GM20431 (cell line): ENCODE results near the gene DNAJB1.
"Not testable (repeated sequence)": the region's sequence is repeated elsewhere in the genome, so short reads cannot be mapped to it uniquely, and the experiment has no call there.

Source experiments
- in situ Hi-C: fragments of 300-500 bp; cut with MseI, MboI; formaldehyde crosslinking; loops from one replicate; pipeline ENCODE4 v1.15.0; 2020; ENCODE audit warnings: low sequenced_read_pairs; ENCODE audit not compliant: unreplicated experiment

DNAJB1 gene

DNA sequence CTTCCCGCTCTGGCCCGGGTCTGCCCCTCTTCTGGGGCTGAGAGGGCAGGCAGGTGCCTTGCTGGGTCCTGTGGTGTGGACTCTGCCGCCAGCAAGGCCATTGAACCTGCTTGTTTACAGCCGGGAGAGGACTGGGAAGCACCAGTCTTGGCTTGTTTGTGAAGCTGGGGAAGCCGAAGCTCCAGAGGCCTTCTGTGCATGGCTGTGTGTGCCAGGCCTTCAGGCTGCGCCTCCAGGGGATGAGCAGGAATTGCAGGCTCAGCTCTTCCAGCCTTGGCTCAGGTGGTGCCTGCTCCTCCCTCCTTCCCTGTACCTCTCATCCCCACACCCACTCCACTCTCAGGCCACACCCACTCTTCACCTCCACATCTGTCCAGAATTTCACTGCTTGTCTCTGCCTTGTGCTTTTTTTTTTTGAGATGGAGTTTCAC, 36.2 kb upstream of the DNAJB1 start:
- in situ Hi-C loops = loop anchor here (25.0 kb wide), 1 partner anchor 308 kb away; no protein-coding TSS in a partner anchor

DNA sequence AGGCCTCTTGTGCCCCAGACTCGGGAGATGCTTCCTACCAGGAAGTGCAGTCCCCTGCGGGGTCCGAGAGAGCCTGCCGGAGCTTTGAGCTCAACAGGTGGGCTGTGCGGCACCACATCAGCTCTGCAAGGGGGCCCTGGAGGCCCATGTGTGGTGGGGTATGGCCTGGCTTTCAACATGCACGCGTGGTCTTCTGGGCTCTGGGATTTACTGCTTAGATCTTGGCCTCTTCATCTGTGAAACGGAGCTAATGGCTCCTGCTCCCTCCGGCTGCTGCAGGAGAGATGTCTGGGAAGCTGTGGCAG, 35.7 kb upstream of the DNAJB1 start:
- in situ Hi-C loops = loop anchor here (25.0 kb wide), 1 partner anchor 308 kb away; no protein-coding TSS in a partner anchor

DNA sequence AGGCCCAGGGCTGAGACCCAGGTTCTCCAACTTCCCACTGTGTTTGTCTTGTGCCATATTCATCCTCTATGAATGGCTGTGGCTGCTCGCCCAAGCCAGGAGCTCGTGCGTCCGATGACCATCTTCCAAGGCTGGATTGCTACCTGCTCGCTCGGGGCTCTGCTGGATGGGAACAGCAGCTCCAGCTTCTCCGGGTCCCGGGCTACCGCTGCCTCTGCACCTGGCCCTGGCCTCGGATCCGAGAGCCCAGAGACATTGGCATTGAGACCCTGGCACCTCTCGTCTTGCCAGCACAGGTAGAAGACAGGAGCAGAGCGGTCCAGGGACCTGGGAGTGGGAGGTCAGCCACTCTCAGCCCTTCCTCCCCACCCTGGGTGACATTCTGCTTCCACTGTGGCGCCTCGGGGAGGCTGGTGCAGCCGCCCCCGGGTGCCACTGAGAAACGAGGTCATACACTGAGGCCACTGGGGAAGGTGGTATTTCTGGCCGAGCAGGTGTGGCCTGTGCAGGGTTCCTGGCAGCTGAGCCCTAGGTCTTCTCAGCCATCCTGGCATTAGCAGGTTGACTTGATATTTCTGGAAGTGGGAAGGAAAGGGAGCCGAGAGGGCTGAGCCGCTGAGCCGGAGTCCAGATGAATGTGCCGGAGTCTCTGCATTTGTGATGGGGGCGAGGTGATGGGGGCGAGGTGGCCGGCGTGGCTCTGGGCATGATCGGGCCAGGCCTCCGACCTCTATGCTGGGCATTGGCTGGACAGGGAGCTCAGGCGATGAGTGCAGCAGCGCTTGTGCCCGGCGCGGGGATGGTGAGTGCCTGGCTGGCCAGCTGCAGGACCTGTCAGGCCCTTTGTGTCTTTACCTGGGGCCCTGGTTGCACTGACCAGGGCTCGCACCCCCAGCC, 35.1 kb upstream of the DNAJB1 start:
- in situ Hi-C loops = loop anchor here (25.0 kb wide), 1 partner anchor 309 kb away; no protein-coding TSS in a partner anchor

DNA sequence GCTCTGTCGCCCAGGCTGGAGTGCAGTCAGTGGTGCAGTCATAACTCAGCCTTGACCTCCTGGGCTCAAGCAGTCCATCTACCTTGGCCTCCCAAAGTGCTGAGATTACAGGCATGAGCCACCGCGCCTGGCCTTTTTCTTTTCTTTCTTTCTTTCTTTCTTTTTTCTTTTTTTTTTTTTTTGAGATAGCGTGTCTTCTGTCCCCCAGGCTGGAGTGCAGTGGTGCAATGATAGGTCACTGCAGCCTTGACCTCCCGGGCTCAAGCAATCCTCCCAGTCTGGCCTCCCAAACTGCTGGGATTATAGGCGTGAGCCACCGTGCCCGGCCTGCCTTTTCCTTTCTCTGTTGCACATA, 33.8 kb upstream of the DNAJB1 start:
- in situ Hi-C loops = loop anchor here (25.0 kb wide), 1 partner anchor 310 kb away; no protein-coding TSS in a partner anchor

DNA sequence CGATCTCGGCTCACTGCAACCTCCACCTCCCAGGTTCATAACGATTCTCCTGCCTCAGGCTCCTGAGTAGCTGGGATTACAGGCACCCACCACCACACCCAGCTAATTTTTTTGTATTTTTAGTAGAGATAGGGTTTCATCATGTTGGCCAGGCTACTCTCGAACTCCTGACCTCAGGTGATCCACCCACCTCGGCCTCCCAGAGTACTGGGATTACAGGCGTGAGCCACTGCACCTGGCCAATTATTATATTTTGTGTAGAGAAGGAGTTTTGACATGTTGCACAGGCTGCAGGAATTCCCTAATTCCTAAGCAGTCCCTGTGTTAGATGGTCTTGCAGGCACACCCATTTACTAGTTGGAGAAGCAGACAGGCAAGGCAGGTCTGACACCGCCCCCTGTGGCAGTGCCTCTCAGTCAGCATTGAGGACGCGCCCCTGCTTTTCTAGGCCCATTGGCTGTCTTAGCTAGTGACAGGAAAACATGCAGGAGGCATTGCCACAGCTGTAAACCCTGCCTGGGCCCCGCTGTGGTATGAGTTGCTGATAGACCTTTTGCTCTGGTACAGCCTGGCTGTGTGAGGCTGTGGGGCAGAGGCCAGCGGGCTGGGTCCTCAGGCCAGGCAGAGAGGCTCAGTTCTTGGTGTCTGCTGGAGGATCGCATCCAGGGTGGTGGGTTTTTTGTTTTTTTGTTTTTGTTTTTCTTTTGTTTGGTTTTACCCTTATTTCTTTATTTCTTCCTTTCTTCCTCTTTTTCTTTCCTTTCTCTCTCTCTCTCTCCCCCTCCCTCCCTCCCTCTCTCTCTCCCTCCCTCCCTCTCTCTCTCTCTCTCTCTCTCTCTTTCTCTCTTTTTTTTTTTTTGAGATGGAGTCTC, 33.2 kb upstream of the DNAJB1 start:
- in situ Hi-C loops = loop anchor here (25.0 kb wide), 1 partner anchor 311 kb away; no protein-coding TSS in a partner anchor

DNA sequence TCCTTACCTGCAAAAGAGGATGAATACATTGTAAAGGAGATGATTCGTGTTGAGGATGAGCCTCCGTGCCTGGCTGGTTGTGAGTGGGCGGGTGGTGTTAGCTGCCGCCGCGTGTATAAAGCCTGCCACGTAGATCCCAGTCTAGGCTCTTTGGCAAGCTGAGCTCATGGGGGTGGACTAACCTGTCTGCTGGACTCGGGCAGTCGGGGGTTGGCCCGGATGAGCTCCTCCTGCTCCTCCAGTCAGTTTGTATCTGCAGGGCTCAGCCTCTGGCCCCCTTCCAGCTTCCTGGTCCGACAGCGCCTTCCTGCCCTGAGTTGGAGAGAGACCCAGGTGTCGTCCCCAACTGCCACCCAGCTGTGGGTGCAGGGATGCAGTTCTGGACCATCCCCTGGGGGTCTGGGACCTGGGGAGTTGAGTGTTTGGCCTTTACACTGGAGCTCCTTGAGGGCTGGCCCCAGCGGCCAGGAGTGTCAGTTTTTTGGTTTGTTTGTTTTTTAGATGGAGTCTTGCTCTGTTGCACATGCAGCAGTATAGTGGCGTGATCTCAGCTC, 32.1 kb upstream of the DNAJB1 start:
- in situ Hi-C loops = loop anchor here (25.0 kb wide), 1 partner anchor 312 kb away; no protein-coding TSS in a partner anchor

DNA sequence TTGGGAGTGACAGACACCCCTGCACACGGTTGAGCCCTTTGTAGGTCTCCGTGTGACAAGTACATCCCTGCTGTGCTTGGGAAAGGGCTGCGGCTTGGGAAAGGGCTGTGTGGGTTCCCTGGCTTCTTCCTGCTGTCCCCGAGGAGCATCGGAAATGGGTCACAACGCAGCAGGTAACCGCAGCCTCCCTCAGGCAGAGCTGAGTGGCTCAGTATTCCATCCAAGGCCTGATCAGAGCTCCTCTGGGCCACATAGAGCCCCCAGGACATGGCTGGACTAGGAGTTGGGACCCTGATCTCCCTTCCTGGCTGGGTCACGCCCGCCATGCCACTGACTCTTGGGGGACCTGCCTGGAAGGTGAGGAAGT, 27.5 kb upstream of the DNAJB1 start:
- in situ Hi-C loops = no loop called here

DNA sequence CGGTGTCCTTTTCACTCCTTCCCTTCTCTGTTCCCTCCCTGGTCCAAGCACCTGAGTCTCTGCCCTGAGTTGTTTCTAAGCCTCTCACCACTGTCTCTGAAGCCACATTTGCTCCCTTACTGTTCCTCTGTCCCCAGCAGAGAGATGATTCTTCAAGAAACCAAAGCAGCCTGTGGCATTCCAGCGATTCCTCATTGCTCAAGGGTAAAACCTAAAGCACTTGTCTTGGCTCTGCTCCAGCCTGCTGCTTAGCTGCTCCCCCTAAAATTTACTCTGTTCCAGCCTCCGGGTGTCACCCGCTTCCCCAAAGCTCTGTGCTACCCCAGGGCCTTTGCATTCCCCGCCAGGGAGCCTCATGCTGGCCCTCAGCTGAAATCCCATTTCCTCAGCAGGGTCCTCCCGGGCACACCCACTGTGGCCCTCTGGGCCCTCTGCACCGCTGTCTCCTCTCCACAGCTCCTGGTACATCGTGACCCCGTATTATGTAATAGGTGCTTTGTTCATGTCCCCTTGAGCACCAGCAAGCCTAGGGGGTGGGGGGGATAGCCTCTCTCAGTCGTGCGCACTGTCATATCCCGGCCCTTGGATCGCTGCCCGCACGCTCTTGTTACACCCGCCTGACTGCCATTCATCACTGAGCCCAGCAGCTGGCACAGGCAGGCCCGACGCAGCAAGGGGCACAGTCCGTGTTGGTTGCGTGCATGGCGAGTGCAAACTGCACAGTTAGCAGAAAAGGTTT, 26.9 kb upstream of the DNAJB1 start:
- in situ Hi-C loops = no loop called here

DNA sequence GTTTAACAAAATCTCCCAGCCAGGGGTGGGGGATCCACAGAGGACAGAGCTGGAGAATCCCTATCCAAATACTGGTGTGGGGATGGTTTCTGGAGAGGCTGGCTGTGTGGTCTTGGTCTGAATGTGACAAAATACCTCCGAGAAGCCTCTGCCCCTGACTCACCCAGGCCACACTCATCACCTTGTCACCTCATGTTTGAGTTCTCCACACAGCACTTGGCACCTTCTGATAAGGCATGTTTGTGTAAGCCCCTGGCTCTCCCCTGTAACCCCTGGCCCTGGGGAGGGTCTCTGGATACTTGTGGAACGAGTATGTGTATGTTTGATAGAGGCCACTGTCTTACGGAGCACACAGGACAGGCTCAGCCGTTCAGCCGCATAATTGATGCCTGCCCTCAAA, 25.9 kb upstream of the DNAJB1 start:
- in situ Hi-C loops = no loop called here

DNA sequence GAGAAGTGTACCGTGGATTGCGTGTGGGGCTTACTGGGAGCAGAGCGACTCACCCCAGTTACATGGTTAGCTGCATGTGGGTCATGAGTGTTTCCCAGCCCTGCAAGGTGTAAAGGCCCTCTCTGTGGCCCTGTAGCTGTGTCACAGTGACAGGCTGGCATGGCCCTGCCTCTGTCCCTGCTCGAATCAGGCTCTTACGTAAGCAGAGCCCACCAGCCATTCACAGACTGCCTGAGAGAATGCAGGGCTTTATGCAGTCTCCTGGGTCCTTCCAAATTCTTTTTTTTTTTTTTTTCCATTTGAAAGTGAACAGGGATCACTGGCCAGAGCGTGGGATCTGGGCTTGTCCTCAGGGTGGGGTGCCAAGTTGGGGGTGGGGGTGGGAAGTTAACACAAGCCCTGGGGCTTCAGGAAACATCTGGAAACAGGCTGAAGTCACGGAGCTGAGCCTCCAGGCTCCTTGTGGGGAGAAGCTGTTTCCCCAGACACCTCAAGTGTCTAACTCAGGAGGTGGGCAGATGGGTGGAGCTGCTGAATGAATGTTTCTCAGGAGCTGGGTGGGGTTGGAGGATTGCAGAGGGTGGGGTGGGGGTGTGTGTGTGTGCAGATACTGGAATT, 24.6 kb upstream of the DNAJB1 start:
- in situ Hi-C loops = no loop called here

DNA sequence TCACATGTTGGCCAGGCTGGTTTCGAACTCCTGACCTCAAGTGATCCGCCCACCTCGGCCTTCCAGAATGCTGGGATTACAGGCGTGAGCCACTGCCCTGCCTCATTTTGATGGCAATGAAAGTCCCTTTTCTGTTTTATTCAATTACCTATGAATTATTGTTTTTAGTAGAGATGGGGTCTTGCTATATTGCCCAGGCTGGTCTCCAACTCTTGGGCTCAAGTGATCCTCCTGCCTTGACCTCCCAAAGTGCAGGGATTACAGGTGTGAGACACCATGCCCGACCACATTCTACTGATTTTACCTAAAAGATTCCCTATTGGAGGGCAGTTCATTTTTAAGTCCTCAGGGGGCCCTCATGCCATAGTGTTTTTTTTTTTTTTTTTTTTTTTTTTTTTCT, 23.8 kb upstream of the DNAJB1 start:
- in situ Hi-C loops = not testable (repeated sequence)

DNA sequence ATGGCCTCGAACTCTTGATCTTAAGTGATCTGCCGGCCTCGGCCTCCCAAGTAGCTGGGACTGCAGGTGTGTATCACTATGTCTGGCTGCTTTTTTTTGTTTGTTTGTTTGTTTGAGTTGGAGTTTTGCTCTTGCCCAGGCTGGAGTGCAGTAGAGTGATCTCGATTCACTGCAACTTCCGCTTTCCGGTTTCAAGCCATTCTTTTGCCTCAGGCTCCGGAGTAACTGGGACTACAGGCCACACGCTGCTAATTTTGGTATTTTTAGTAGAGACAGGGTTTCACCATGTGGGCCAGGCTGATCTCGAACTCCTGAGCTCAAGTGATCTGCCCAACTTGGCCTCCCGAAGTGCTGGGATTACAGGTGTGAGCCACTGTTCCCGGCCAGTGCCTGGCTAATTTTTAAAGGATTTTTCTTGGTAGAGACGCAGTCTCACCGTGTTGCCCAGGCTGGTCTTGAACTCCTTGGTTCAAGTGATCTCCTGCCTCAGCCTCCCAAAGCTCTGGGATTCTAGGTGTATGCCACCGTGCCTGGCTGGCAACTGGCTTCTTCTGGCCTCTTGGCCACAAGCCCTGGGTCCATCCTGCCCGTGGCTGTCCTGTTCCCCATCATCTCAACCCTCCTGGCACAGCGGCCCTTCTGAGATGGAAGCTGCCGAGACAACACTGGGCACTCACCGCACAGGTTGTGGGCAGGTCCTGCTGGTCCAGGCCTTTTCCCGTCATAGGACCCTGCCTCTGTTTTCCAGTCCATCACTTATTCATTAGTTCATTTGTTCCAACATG, 22.7 kb upstream of the DNAJB1 start:
- in situ Hi-C loops = no loop called here

DNA sequence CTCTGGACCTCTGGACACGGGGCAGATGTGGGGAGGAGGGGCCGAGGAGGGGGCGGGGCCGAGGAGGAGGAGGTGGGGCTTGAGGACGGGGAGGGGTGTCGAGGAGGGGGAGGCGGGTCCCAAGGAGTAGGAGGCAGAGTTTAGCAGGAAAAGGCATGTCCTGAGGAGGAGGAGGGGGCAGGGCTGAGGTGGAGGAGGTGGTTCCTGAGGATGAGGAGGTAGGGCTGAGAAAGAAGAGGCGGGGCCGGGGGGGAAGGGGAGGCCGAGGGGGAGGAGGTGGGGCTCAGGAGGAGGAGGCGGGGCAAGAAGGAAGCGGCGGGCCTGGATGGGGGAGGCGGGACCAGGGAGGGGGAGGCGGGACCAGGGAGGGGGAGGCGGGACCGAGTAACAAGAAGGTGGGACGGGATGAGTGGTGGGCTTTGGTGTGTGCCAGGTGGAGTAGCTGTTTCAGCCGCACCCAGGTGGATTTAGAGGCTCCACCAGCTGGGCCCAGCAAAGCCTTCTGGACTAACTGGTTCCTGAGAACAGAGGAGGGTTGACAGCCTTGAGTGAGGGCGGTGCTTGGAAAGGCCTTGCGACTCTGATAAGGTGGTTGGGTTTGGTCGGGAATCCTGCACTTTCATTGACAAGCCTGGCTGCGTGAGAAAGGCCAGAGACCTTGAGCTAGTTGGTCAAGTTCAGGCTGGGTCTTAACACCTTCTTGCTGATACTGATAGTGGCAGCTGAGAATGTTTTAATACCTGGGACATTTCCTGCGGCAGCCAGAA, 18.9 kb upstream of the DNAJB1 start:
- in situ Hi-C loops = no loop called here

DNA sequence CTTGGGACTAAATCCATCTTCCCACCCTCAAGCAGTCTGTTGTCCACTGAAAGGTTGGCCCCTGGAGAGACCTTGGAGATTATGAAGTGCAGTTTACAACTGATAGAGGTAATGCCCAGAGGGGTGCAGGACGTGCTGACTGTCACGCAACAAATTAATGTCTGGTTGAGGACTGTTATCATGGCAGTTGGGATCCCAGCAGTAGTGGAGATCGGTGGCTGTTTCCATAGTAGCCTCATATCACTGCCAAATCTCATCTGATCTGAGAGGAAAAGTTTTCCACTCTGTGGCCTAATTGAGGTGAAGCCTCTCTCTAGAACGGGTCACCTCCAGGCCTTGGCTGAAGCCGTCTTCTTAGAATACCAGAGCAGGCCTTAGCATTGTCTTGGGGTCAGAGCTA, 15.3 kb upstream of the DNAJB1 start:
- in situ Hi-C loops = no loop called here

DNA sequence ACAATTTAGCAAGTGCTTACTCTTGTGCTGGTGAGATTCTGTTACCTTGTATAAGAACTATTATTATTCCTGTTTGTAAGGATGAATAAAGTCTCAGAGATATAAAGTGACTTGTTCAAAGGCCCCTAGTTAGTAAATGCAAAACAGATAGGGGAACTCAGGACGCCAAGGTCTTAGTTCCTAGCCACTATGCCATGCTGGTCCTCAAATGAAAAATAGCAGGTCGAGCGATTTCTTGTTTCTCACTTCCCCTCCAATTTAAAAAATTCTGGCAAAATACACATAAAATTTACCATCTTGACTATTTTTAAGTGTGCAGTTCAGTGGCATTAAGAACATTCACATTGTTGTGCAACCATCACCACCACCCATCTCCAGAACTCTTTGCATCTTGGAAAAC, 12.3 kb upstream of the DNAJB1 start:
- in situ Hi-C loops = no loop called here

DNA sequence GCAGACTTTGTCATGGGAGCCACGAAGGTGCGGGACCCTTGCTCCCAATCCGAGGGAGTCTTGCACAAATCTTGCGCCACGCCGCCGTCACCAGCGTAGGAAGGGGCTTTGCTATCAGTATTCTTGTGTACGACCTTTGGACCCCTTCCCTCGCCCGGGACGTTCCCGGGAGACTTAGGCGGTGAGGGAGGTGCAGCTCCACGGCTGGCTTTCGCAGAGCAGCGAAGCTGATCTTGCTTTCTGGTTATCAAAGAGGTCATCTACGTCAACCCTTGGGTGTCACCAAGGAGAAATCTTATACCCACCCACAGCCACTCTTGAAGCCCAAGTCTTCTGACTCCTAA, 11.8 kb upstream of the DNAJB1 start:
- in situ Hi-C loops = no loop called here

DNA sequence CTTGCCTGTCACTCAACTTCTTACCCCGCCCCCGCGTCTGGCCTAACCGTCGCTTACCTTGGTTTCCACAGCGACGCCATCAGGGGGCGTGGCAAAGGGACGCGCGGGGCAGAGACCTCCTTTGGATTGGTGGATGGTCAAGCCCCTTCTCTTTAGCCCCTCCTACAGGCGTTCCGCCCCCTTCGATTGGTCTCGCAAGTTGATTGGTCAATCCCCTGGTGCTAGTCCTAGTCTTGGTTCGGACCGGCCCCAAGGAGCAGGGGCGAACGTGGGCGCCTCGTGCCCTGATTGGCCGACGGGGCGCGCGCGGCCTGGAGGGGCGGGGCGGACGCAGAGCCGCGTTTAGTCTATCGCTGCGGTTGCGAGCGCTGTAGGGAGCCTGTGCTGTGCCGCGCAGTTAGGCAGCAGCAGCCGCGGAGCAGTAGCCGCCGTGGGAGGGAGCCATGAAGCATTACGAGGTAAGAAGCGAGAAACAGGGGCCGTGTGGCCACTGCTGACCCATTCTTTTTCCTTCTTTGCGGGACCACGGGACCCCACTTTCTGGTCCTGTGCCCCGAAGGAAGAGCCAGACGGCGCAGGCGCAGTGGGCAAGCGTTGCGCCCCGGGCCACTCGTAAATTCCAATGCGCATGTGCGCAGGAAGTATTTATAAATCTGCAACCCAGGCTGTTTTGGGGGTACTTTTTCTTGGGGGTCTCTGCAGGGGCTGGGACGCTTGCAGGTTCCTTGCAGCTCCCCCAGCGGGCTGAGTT, 11.2 kb upstream of the DNAJB1 start, which contains the start of gene TECR:
Gene TECR, plus strand, starts transcription at position 341 of the 751 bp plus-strand sequence. Its CDS starts 103 bp downstream, at position 444.
- in situ Hi-C loops = no loop called here
